ENCODE measurements around the gene GRM5.

Gene GRM5

GRCh38 chr11:88603091-88603867 is 462.5 kb downstream of the GRM5 start:
- no peak for DNase-seq

- no peak for DNase-seq
Measured at GRCh38 chr11:88597387-88597786, 468.4 kb downstream of the GRM5 start.

DNA sequence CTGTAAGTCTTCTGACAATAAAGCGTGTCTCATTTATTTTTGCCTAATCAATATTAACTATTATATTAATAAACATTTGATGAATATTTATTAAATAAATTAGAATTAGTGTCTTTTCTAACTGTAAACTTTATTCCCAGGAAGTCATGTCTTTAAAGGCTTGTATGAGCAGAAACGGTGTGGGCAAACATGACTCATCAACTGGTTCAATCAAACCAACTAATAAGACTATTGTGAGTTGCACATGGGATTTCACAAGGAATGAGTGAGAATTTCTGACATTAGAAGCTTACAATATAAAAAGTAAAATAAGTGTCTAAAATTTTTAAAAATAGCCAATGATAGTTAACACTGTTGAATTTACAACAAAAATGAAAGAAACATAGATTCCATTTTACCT is 469.0 kb downstream of the GRM5 start:
- no peak for DNase-seq

GRCh38 chr11:88594274-88594950 is 471.4 kb downstream of the GRM5 start:
- DNase-seq = no peak

GRCh38 chr11:88590361-88590760 is 475.4 kb downstream of the GRM5 start:
- no peak for DNase-seq

- DNase-seq = no peak
Measured at GRCh38 chr11:88583251-88583650, 482.5 kb downstream of the GRM5 start.

DNA sequence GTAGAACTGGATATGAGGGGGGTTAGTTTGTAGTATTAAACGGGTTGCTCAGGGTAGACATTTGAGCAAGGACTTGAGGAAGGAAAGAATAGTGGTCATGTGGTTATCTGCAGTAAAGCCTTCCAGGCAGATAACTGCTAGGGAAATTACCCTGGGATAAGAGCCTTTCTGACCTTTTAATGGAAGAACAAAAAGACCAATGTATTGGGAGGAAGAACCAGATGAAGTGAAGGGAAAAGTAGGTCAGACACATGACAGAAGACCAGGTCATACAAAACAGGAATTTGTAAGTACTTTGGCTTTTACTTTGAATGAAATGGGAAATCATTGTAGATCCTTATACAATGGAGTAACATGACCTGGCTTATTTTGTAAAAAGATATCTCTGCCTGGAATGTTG is 486.3 kb downstream of the GRM5 start:
- DNase-seq = no peak

- DNase-seq = no peak
Measured at GRCh38 chr11:88576741-88577140, 489.0 kb downstream of the GRM5 start.

DNA sequence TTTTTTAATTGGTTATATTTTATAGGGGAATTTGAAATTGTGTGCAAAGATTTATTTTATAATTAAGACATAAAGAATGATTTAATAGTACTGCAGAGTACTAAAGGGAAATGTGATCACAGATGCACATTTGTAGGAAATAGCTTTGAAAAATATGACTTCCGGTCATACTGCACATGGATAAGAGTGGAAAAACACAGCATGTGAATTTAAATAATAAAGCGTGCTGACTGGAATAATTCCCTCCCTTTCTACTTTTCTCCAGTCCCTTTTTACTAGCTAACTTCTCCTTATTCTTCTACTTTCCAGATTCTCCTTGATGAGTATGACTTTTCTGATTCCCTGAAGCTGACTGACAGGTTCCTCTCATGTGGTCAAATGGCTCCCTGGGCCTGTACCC is 489.9 kb downstream of the GRM5 start:
- DNase-seq = no peak

DNA sequence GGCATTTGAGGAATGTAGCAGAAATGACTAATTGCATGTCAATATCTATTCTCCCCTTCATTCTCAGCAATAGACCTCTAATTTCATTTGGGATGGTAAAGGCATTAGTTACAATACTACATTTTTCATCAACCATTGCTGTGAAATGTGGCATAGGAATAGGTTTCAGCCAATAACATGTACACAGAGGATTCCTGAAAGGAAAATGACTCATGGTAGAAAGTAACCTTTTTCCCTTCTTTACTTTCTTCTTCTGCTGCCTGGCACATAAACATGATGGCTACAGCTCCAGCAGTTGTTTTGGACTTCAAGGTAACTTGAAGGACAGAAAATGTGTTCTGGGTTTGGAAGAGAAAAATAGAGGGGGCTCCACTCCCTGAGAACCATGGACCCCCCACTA is 496.4 kb downstream of the GRM5 start:
- no peak for DNase-seq

- DNase-seq = no peak
Measured at GRCh38 chr11:88555829-88556202, 510.0 kb downstream of the GRM5 start.

GRCh38 chr11:88555018-88555828 is 510.6 kb downstream of the GRM5 start:
- no peak for DNase-seq

DNA sequence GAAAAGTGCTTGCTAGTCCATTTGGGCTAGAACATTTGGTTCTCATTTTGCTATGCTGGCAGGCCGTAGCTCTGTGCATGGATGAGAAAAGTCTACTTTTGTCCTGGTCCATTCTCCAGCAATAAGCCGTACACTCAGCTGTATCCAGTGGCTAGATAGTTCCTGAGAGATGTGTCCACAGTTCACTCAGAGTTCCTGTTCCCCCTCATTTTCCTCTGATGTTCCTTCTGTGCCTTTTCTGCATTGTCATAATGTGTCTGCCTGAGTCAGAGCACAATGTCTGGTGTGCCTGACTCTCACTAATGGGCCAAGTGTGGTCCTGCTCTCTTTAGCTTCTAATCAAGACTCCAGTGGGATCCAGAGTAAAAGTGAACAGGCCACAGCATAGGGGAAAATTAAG is 512.6 kb downstream of the GRM5 start:
- no peak for DNase-seq

GRCh38 chr11:88552379-88553062 is 513.3 kb downstream of the GRM5 start:
- no peak for DNase-seq

- DNase-seq = no peak
Measured at GRCh38 chr11:88544656-88545280, 521.0 kb downstream of the GRM5 start.

GRCh38 chr11:88543902-88544655 is 521.7 kb downstream of the GRM5 start:
- no peak for DNase-seq

GRCh38 chr11:88541006-88541405 is 524.8 kb downstream of the GRM5 start:
- no peak for DNase-seq

DNA sequence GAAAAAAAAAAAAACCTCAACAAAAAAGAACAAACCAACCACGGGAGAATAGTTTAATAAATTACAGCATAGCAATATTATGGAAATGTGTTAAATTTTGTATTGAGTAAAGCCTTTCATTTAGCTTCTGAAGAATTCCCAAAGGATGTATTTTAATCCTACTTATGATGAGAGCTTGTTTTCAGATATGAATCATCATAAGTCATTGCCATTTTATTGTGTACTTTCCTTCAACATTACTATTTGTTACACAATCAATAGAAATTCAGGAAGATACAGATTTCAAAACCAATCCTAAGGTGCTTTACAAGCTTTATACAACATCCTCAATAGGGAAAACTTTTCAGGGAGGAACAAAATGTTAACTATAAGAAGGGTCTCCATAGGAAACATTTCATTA is 527.7 kb downstream of the GRM5 start:
- DNase-seq = no peak

- DNase-seq = no peak
Measured at GRCh38 chr11:88537613-88538012, 528.2 kb downstream of the GRM5 start.

DNA sequence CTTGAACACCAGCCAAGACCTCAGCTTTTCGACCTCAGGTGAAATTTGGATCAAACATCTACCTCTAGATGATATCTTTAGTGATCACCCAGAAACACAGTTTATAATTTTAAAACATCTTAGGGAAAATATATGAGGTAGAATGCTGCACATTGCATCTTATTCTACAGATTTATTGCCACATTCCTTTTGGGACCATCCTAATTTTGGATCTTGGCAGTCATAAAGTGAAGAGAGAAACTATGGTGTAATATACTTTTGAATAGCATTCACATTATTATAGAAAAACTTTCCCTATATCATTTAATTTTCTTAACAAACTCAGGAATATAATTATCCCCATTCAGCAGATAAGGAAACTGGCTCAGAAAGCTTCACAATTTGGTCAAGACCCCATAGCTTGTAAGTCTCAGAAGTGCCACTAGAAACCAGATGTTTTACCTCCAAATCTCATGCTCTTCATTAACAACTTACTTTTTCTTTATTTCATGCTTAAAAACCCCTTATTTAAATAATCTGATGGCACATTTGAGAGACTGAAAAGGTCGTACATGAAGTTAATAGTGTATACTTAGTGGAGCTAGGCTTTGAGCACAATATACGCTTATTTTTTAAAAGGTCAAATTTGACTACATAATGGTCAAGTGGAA is 529.0 kb downstream of the GRM5 start:
- no peak for DNase-seq

DNA sequence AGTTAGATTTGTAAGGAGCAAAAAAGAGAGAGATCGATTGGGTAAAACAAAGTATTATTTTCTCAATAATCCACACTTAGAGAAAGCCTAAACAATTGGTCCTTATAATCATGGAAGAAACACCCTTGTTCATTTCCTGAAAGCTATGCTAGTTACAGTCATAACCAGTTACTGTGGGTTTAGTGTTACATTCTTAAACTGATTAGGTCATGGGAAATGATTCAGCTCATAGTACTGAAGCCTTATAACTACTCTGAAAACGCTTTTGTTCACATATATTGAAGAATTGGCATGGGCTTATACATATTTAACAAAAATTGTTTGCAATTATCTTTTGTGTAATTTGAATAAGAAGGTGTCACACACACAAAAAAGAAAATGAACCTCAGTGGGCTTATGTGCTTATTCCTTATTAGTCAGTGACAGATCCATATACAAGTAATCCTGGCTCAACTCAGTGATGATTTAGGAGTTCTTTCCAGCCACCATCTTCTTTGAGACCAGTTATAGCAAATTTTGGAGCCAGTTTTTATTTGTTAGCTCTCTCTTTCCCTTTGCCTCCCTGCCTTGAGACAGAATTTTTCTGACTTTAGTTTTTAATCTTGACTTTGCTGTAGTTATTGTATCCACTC is 529.8 kb downstream of the GRM5 start:
- DNase-seq = no peak
